ENCODE measurements around the gene CELF1. TPM values are rescaled to one million over a fixed set of nuclear protein-coding genes. Genes with fewer than 3 reads are reported as not detected.

CELF1 gene
- total and polyA plus RNA-seq, 4 donors = 83.0 to 168 (median 121) TPM

GRCh38 chr11:47496808-47497207, 56.1 kb downstream of the CELF1 start:
- H3K4me1 ChIP-seq (ENCODE audit: control insufficient read depth, insufficient read depth, low read length) = peaks cover 4% of the 10 kb centered on the region
- no peaks in the 10 kb centered on the region for H3K9me3 ChIP-seq (ENCODE audit: control insufficient read depth, insufficient read depth, low read length)
- no peak overlapping the region for H3K27ac ChIP-seq (ENCODE audit: low read depth, low read length)
- H3K36me3 ChIP-seq (ENCODE audit: control insufficient read depth, insufficient read depth, low read length) = peaks cover 4% of the 10 kb centered on the region
- no peaks in the 10 kb centered on the region for H3K27me3 ChIP-seq (ENCODE audit: control insufficient read depth, insufficient read depth, low read length)
- no peak overlapping the region for H3K4me3 ChIP-seq (ENCODE audit: low read depth, low read length)
- no peak for DNase-seq (ENCODE audit: low read depth in 4 of 6, low spot score in 6 of 6)

DNA sequence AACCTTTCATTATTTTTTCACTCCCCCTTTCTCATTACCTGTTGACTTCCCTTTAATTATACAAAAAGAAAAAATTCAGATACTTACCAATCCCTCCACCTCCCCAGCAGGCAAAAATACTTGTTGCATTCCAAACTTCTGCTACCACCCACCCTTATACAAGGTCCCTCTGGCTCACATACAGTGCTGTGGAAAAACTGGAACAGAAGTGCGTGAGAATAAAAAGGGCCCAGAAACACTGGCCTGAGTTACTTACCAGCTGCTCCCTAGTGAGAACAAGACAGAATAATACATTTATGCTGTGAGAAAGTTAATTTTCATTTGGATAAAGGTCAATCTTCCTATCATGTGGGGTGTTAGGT, 57.1 kb downstream of the CELF1 start:
- no CpG with 5 or more reads among the region's 1 CpG for WGBS (ENCODE audit: insufficient coverage)
- Histone ChIP-seq H3K27ac (ENCODE audit: low read depth, low read length) (no peak overlapping the region), H3K4me1 (ENCODE audit: control insufficient read depth, insufficient read depth, low read length) (no peaks in the 10 kb centered on the region)

GRCh38 chr11:47495011-47495855, 57.7 kb downstream of the CELF1 start:
- H3K36me3 ChIP-seq (ENCODE audit: control insufficient read depth, insufficient read depth, low read length) = peaks cover 4% of the 10 kb centered on the region
- H3K9me3 ChIP-seq (ENCODE audit: control insufficient read depth, insufficient read depth, low read length) = no peaks in the 10 kb centered on the region
- 85% methylated on average over 2 of the region's 4 CpGs for WGBS (ENCODE audit: insufficient coverage)
- no peak overlapping the region for H3K4me3 ChIP-seq (ENCODE audit: low read depth, low read length)
- no peak for DNase-seq (ENCODE audit: low read depth in 4 of 6, low spot score in 6 of 6)
- H3K27ac ChIP-seq (ENCODE audit: low read depth, low read length) = no peak overlapping the region
- no peaks in the 10 kb centered on the region for H3K27me3 ChIP-seq (ENCODE audit: control insufficient read depth, insufficient read depth, low read length)
- no peaks in the 10 kb centered on the region for H3K4me1 ChIP-seq (ENCODE audit: control insufficient read depth, insufficient read depth, low read length)

More for the DNA sequence above, 57.1 kb downstream of the CELF1 start:
- H3K4me3 ChIP-seq (ENCODE audit: low read depth, low read length) = no peak overlapping the region
- no peak for DNase-seq (ENCODE audit: low read depth in 4 of 6, low spot score in 6 of 6)
- H3K27me3 ChIP-seq (ENCODE audit: control insufficient read depth, insufficient read depth, low read length) = no peaks in the 10 kb centered on the region
- peaks cover 4% of the 10 kb centered on the region for H3K36me3 ChIP-seq (ENCODE audit: control insufficient read depth, insufficient read depth, low read length)
- no peaks in the 10 kb centered on the region for H3K9me3 ChIP-seq (ENCODE audit: control insufficient read depth, insufficient read depth, low read length)

DNA sequence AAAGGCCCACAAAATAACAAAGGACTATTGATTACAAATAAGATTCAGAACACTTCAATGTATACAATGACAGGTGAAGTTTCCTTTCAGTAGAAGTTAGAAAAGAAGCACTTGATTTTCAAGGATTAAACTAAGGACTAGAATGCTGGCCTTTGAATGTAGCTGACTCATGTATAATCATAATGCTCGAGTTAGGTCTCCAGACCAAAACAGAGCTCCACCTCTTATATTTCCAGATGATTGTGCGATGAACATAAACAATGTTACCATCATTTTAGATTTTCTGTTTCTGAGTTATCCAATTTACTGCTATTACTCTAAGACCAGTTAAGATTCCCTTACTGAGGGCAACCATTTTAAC, 63.6 kb downstream of the CELF1 start:
- Histone ChIP-seq H3K4me3 (ENCODE audit: low read depth, low read length) (no peak overlapping the region), H3K36me3 (ENCODE audit: control insufficient read depth, insufficient read depth, low read length) (peaks cover 20% of the 10 kb centered on the region), H3K27me3 (ENCODE audit: control insufficient read depth, insufficient read depth, low read length) (no peaks in the 10 kb centered on the region), H3K27ac (ENCODE audit: low read depth, low read length) (no peak overlapping the region), H3K4me1 (ENCODE audit: control insufficient read depth, insufficient read depth, low read length) (no peaks in the 10 kb centered on the region), H3K9me3 (ENCODE audit: control insufficient read depth, insufficient read depth, low read length) (no peaks in the 10 kb centered on the region)
- DNase-seq (ENCODE audit: low read depth in 4 of 6, low spot score in 6 of 6) = no peak
- 75% methylated on average over 2 of the region's 2 CpGs for WGBS (ENCODE audit: insufficient coverage)

DNA sequence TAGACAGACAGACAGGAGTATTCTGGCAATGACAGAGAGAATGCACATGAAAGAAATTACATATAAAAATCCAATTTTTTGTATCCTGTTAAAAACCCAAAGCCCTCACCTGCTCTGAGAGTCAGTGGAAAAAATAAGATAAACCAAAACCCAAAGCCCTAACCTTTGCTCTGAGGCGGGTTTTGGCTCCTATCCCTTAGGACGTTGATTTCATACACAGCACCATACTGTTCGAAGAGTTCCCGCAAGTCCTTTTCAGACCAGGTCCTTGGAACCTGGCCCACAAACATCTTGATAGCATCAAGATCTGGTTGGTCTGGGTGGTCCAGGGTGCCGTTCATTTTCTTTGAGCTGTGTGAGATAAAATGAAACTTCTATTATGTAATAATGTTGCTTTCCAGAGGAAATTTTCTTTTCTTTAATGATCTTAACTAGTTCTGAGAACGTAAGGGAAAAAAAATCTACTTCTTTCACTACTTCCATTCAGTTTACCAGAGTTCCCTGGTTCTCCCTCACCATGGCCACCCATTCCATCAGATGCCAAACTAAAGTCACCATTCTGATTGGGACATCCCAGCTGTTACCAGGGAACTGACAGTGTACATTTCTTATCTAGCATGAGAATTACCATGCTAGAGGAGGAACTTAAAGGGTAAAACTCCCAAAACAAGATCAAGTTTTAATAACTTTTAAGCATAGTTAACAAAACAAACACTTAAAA, 64.1 kb downstream of the CELF1 start:
- Histone ChIP-seq H3K9me3 (ENCODE audit: control insufficient read depth, insufficient read depth, low read length) (no peaks in the 10 kb centered on the region), H3K4me3 (ENCODE audit: low read depth, low read length) (no peak overlapping the region), H3K27ac (ENCODE audit: low read depth, low read length) (no peak overlapping the region), H3K4me1 (ENCODE audit: control insufficient read depth, insufficient read depth, low read length) (no peaks in the 10 kb centered on the region), H3K36me3 (ENCODE audit: control insufficient read depth, insufficient read depth, low read length) (peaks cover 26% of the 10 kb centered on the region), H3K27me3 (ENCODE audit: control insufficient read depth, insufficient read depth, low read length) (no peaks in the 10 kb centered on the region)
- DNase-seq (ENCODE audit: low read depth in 4 of 6, low spot score in 6 of 6) = no peak
- WGBS (ENCODE audit: insufficient coverage) = no CpG with 5 or more reads among the region's 6 CpGs

GRCh38 chr11:47488111-47488510, 64.8 kb downstream of the CELF1 start:
- 100% methylated on average over 1 of the region's 3 CpGs for WGBS (ENCODE audit: insufficient coverage)
- no peak for DNase-seq (ENCODE audit: low read depth in 4 of 6, low spot score in 6 of 6)

DNA sequence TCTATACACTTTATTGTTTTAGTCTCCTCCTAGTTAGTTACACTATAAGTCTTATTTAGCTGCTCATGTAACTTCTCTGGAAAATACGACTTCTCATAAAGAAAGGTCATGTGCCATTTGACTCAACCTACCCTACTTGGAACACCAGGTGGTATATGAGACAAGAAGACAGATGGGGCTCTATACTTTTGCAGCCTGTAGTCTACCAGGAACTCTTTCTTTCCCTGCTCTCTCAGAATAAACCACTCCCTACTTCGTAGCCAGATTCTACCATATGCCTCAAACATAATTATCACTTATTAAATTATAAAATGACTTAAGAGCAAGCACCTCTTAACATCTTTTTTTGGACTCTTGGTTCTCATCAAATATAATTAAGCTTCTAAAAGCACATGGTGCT, 65.5 kb downstream of the CELF1 start:
- DNase-seq (ENCODE audit: low read depth in 4 of 6, low spot score in 6 of 6) = no peak
- no CpG with 5 or more reads among the region's 2 CpGs for WGBS (ENCODE audit: insufficient coverage)
- H3K9me3 ChIP-seq (ENCODE audit: control insufficient read depth, insufficient read depth, low read length) = no peaks in the 10 kb centered on the region

More at GRCh38 chr11:47488111-47488510, 64.8 kb downstream of the CELF1 start:
- Histone ChIP-seq H3K36me3 (ENCODE audit: control insufficient read depth, insufficient read depth, low read length) (peaks cover 30% of the 10 kb centered on the region), H3K9me3 (ENCODE audit: control insufficient read depth, insufficient read depth, low read length) (no peaks in the 10 kb centered on the region), H3K4me1 (ENCODE audit: control insufficient read depth, insufficient read depth, low read length) (no peaks in the 10 kb centered on the region), H3K4me3 (ENCODE audit: low read depth, low read length) (no peak overlapping the region), H3K27ac (ENCODE audit: low read depth, low read length) (no peak overlapping the region), H3K27me3 (ENCODE audit: control insufficient read depth, insufficient read depth, low read length) (no peaks in the 10 kb centered on the region)

DNA sequence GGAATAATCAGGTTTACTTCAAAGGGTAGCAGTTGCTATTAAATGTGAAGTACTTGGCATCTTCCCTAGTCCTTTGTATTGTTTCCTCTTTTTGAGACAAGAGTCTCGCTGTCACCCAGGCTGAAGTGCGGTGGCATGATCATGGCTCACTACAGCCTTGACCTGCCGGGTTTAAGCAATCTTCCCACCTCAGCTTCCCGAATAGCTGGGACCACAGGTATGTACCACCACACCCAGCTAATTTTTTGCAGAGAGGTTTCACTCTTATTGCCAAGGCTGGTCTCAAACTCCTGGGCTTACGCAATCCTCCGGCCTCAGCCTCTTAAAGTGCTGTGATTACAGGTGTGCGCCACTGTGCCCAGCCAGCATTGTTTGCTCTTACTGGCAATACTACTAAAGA, 67.8 kb downstream of the CELF1 start:
- DNase-seq (ENCODE audit: low read depth in 4 of 6, low spot score in 6 of 6) = no peak
- Histone ChIP-seq H3K9me3 (ENCODE audit: control insufficient read depth, insufficient read depth, low read length) (no peaks in the 10 kb centered on the region), H3K36me3 (ENCODE audit: control insufficient read depth, insufficient read depth, low read length) (peaks cover 44% of the 10 kb centered on the region), H3K4me1 (ENCODE audit: control insufficient read depth, insufficient read depth, low read length) (no peaks in the 10 kb centered on the region), H3K27ac (ENCODE audit: low read depth, low read length) (no peak overlapping the region), H3K4me3 (ENCODE audit: low read depth, low read length) (no peak overlapping the region), H3K27me3 (ENCODE audit: control insufficient read depth, insufficient read depth, low read length) (no peaks in the 10 kb centered on the region)
- 98% methylated on average over 7 of the region's 7 CpGs for WGBS (ENCODE audit: insufficient coverage)

More for the DNA sequence above, 65.5 kb downstream of the CELF1 start:
- no peaks in the 10 kb centered on the region for H3K4me1 ChIP-seq (ENCODE audit: control insufficient read depth, insufficient read depth, low read length)
- peaks cover 33% of the 10 kb centered on the region for H3K36me3 ChIP-seq (ENCODE audit: control insufficient read depth, insufficient read depth, low read length)
- H3K27ac ChIP-seq (ENCODE audit: low read depth, low read length) = no peak overlapping the region
- H3K27me3 ChIP-seq (ENCODE audit: control insufficient read depth, insufficient read depth, low read length) = no peaks in the 10 kb centered on the region
- H3K4me3 ChIP-seq (ENCODE audit: low read depth, low read length) = no peak overlapping the region

DNA sequence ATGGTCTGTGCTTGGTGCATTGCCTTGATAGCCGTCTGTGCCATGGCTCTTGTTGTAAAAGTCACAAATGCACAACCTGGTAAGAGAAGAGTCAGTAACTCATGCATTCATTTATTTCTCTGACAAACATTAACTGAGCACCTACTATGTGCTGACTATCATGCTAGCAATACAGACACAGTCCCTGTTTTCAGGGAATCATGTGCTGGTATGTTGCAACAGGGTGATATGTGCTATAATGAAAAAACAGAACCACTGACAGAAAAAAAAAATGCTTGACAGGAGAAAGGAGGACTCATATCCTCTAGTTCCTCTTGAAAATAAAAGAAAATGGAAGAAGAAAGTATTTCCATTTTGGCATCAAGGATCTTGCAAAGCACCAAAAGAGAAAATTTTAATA, 69.5 kb downstream of the CELF1 start:
- Histone ChIP-seq H3K36me3 (ENCODE audit: control insufficient read depth, insufficient read depth, low read length) (peaks cover 54% of the 10 kb centered on the region), H3K4me3 (ENCODE audit: low read depth, low read length) (no peak overlapping the region), H3K27ac (ENCODE audit: low read depth, low read length) (no peak overlapping the region), H3K4me1 (ENCODE audit: control insufficient read depth, insufficient read depth, low read length) (no peaks in the 10 kb centered on the region), H3K9me3 (ENCODE audit: control insufficient read depth, insufficient read depth, low read length) (no peaks in the 10 kb centered on the region), H3K27me3 (ENCODE audit: control insufficient read depth, insufficient read depth, low read length) (no peaks in the 10 kb centered on the region)
- 100% methylated on average over 1 of the region's 1 CpG for WGBS (ENCODE audit: insufficient coverage)
- DNase-seq (ENCODE audit: low read depth in 4 of 6, low spot score in 6 of 6) = no peak

GRCh38 chr11:47480762-47481161, 72.2 kb downstream of the CELF1 start:
- no peak for DNase-seq (ENCODE audit: low read depth in 4 of 6, low spot score in 6 of 6)
- Histone ChIP-seq H3K27me3 (ENCODE audit: control insufficient read depth, insufficient read depth, low read length) (no peaks in the 10 kb centered on the region), H3K36me3 (ENCODE audit: control insufficient read depth, insufficient read depth, low read length) (peaks cover 74% of the 10 kb centered on the region), H3K27ac (ENCODE audit: low read depth, low read length) (no peak overlapping the region), H3K9me3 (ENCODE audit: control insufficient read depth, insufficient read depth, low read length) (no peaks in the 10 kb centered on the region), H3K4me3 (ENCODE audit: low read depth, low read length) (no peak overlapping the region), H3K4me1 (ENCODE audit: control insufficient read depth, insufficient read depth, low read length) (no peaks in the 10 kb centered on the region)
- WGBS (ENCODE audit: insufficient coverage) = 100% methylated on average over 1 of the region's 6 CpGs

Data from spinal cord (tissue), 10 donors.